ENCODE results near the gene S100A16. TPM values are rescaled to one million over a fixed set of nuclear protein-coding genes. Genes with fewer than 3 reads are reported as not detected.
"Not testable (repeated sequence)": the region's sequence is repeated elsewhere in the genome, so short reads cannot be mapped to it uniquely, and the experiment has no call there.

S100A16 gene
- total RNA-seq, 2 donors from 2014 or later: 20.1 to 42.5 TPM

GRCh38 chr1:153640861-153641260 is 27.9 kb upstream of the S100A16 start:
- Histone ChIP-seq H3K36me3 (replicated peaks in 1 of 2; ENCODE audit: insufficient read depth in 1 of 2, low read depth in 2 of 2) (peaks cover 21 to 38% of the 10 kb centered on the region in 2 donors), H3K9me3 (no peaks in the 10 kb centered on the region), H3K4me1 (peaks cover 84% of the 10 kb centered on the region), H3K27me3 (no peaks in the 10 kb centered on the region), H3K4me3 (no peak overlapping the region), H3K27ac (peak overlapping the region in 1 of 4 donors; percentile 3)
- intact Hi-C loops (cut with DNase I): no loop called here
- WGBS, 2 donors: 51 to 63% methylated on average over 6 of the region's 6 CpGs
- no peak for ATAC-seq
- no peak for TF ChIP-seq POLR2A (IDR thresholded peaks at IDR 0.05)
- TF ChIP-seq, protein P1, sequence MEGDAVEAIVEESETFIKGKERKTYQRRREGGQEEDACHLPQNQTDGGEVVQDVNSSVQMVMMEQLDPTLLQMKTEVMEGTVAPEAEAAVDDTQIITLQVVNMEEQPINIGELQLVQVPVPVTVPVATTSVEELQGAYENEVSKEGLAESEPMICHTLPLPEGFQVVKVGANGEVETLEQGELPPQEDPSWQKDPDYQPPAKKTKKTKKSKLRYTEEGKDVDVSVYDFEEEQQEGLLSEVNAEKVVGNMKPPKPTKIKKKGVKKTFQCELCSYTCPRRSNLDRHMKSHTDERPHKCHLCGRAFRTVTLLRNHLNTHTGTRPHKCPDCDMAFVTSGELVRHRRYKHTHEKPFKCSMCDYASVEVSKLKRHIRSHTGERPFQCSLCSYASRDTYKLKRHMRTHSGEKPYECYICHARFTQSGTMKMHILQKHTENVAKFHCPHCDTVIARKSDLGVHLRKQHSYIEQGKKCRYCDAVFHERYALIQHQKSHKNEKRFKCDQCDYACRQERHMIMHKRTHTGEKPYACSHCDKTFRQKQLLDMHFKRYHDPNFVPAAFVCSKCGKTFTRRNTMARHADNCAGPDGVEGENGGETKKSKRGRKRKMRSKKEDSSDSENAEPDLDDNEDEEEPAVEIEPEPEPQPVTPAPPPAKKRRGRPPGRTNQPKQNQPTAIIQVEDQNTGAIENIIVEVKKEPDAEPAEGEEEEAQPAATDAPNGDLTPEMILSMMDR (IDR thresholded peaks at IDR 0.05): no peak
- DNase-seq: no peak

DNA sequence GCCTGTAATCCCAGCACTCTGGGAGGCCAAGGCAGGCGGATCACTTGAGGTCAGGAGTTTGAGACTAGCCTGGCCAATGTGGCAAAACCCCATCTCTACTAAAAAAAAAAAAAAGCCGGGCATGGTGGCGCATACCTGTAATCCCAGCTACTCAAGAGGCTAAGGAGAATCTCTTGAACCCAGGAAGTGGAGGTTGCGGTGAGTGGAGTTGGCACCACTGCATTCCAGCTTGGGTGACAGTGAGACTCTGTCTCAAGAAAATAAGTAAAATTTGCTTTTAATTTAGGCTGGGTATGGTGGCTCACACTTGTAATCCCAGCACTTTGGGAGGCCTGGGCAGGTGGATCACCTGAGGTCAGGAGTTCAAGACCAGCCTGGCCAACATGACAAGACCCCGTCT is 27.3 kb upstream of the S100A16 start:
- ATAC-seq; DNase-seq; H3K27me3 ChIP-seq; H3K9me3 ChIP-seq; H3K4me3 ChIP-seq; intact Hi-C loops (cut with DNase I): not testable (repeated sequence)
- H3K36me3 ChIP-seq (replicated peaks in 1 of 2; ENCODE audit: insufficient read depth in 1 of 2, low read depth in 2 of 2): peaks cover 14 to 33% of the 10 kb centered on the region in 2 donors
- WGBS, 2 donors: 94 to 95% methylated on average over 5 of the region's 5 CpGs
- peak overlapping the region in 1 of 4 donors; percentile 3 for H3K27ac ChIP-seq
- H3K4me1 ChIP-seq: peaks cover 91% of the 10 kb centered on the region

DNA sequence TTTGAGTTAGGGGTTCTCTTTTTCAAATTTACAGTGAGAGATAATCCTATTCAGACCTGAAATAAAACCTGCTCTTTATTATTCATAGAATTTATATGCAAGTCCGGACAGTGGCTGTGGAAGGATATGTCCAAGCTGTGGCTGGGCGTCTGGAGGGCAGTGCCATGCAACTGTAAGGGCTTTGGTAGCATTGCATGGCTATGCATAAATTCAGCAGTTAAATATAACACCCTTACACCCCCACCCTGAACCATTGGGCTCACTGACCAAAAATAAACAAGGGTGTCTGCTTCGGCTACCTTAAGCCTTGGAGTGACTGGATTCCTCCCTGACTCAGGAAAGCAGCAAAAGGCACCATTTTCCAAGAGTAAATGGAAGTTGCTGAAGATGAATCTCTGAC is 26.3 kb upstream of the S100A16 start:
- no peak for ATAC-seq
- H3K36me3 ChIP-seq (replicated peaks in 1 of 2; ENCODE audit: insufficient read depth in 1 of 2, low read depth in 2 of 2): peaks cover 9 to 30% of the 10 kb centered on the region in 2 donors
- intact Hi-C loops (cut with DNase I): no loop called here
- TF ChIP-seq, protein P1 (IDR thresholded peaks at IDR 0.05): no peak
- TF ChIP-seq POLR2A (IDR thresholded peaks at IDR 0.05): no peak
- H3K9me3 ChIP-seq: no peaks in the 10 kb centered on the region
- peak overlapping the region in 1 of 4 donors; percentile 99 for H3K27ac ChIP-seq
- no peak for DNase-seq
- H3K27me3 ChIP-seq: no peaks in the 10 kb centered on the region
- peaks cover 88% of the 10 kb centered on the region for H3K4me1 ChIP-seq
- WGBS, 2 donors: 87 to 89% methylated on average over 3 of the region's 3 CpGs
- H3K4me3 ChIP-seq: no peak overlapping the region

DNA sequence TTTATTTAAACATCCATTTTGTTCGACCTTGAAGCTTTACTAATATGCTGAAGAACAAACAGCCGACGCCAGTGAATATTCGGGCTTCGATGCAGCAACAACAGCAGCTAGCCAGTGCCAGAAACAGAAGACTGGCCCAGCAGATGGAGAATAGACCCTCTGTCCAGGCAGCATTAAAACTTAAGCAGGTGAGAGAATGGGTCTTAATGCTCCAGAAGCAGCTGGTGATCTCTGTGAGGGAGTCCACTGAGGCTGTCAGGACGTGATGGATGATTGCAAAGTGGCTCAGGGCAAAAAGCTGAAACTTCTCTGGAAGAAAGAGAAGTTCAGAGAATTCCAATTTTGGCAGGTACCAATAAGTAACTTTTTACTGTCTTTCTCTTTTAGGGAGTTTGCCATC is 25.3 kb upstream of the S100A16 start:
- peak overlapping the region; percentile 6 to 100 (median 58) for H3K27ac ChIP-seq
- no peaks in the 10 kb centered on the region for H3K9me3 ChIP-seq
- no peaks in the 10 kb centered on the region for H3K27me3 ChIP-seq
- DNase-seq (peak in 1 of 4 donors; percentile 35), ATAC-seq (no peak)
- H3K4me3 ChIP-seq: no peak overlapping the region
- H3K36me3 ChIP-seq (replicated peaks in 1 of 2; ENCODE audit: insufficient read depth in 1 of 2, low read depth in 2 of 2): peaks cover 9 to 28% of the 10 kb centered on the region in 2 donors
- intact Hi-C loops (cut with DNase I): no loop called here
- WGBS, 2 donors: 25 to 29% methylated on average over 6 of the region's 6 CpGs
- H3K4me1 ChIP-seq: peaks cover 82% of the 10 kb centered on the region
- TF ChIP-seq, protein P1 (IDR thresholded peaks at IDR 0.05): no peak
- no peak for TF ChIP-seq POLR2A (IDR thresholded peaks at IDR 0.05)

DNA sequence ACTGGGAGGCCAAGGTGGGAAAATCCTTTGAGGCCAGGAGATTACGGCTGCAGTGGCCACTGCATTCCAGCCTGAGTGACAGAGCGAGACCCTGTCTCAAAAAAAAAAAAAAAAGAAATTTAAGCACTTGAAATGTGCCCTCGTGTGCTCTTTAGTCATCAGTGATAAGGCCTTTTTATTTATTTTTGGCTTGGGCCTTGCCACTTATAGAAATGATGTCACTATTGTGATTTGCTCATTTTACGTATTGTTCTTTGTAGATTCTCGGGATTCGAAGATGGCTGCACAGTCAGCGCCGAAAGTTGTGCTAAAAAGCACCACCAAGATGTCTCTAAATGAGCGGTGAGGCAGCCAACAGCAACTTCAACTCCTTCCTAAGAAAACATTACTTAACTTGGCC is 23.4 kb upstream of the S100A16 start:
- no peak overlapping the region for H3K4me3 ChIP-seq
- DNase-seq: no peak

More for the DNA sequence above, 23.4 kb upstream of the S100A16 start:
- no peak for ATAC-seq
- Histone ChIP-seq H3K9me3 (no peaks in the 10 kb centered on the region), H3K27ac (peak overlapping the region in 3 of 4 donors; percentile 99 to 100 (median 100)), H3K36me3 (replicated peaks in 1 of 2; ENCODE audit: insufficient read depth in 1 of 2, low read depth in 2 of 2) (peaks cover 9 to 14% of the 10 kb centered on the region in 2 donors), H3K4me1 (peaks cover 69% of the 10 kb centered on the region), H3K27me3 (no peaks in the 10 kb centered on the region)
- 86 to 89% methylated on average over 9 of the region's 9 CpGs for WGBS, 2 donors
- intact Hi-C loops (cut with DNase I): no loop called here
- TF ChIP-seq POLR2A (IDR thresholded peaks at IDR 0.05): no peak
- TF ChIP-seq, protein P1 (IDR thresholded peaks at IDR 0.05): no peak

Measured in body of pancreas (tissue), 4 donors.